GOT3 (cell line): ENCODE results near the gene RAD52.
"Not testable (repeated sequence)": the region's sequence is repeated elsewhere in the genome, so short reads cannot be mapped to it uniquely, and the experiment has no call there.

Experiments used
- DNase-seq: peaks from one replicate; lab custom pipeline; 2025; ENCODE audit warnings: mixed read lengths; lab: John Stamatoyannopoulos, UW

Gene RAD52

DNA sequence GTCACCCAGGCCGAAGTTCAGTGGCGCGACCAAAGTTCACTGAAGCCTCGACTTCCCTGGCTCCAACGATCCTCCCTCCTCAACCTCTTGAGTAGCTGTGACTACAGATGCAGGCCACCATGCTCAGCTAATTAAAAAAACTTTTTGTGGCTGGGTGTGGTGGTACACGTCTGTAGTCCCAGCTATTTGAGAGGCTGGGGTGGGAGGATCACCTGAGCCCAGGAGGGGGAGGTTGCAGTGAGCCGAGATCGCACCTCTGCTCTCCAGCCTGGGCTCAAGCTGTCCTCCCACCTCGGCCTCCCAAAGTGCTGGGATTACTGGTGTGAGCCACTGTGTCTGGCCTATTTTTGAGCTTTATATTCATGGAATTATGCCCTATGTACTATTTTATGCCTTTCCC, 18.1 kb upstream of the RAD52 start:
- DNase-seq, result no peak

GRCh38 chr12:966724-967123, 17.2 kb upstream of the RAD52 start:
- DNase-seq, result no peak

DNA sequence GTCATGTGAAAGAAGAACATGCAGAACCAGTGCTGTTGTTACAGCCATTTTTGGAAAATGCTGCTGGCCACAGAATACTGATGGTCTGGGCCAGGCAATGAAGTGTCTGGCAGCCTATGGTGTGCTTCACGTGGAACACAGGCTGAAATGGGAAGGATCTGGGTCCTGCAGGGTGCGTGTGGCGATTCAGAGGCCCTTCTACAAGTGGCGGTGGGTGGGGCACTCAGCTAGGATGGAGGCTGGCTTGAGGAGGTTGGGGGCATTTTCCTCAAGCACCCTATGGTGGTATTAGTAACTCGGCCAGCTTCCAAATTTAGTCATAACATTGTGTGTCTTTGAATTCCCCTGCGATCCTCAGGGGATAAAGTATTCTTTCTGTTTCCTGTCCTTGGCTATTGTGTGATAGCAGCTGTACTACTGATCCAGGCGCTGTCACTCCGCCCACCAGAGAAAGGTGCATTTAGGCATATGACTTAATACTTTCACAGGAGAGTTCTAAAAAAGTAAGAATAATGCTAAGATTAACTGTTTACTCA, 9.2 kb upstream of the RAD52 start:
- DNase-seq, result no peak

DNA sequence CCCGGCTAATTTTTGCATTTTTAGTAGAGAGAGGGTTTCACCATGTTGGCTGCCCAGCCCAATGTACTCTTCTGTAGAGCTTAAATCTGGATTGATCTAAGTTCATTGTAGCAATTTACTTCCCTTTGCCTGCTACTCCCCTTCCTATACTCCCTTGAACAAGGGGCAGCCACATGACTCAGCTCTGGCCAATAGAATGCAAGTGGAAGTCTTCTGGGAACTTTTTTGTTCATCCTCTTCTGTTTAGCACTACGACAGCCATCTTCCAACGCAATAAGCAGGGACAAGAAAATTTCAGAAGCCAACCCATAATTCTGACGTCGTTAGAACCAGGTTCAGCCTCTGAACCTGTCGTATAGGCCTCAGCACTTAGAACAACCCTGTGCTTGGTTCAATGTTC, 6.4 kb upstream of the RAD52 start:
- DNase-seq, result no peak

DNA sequence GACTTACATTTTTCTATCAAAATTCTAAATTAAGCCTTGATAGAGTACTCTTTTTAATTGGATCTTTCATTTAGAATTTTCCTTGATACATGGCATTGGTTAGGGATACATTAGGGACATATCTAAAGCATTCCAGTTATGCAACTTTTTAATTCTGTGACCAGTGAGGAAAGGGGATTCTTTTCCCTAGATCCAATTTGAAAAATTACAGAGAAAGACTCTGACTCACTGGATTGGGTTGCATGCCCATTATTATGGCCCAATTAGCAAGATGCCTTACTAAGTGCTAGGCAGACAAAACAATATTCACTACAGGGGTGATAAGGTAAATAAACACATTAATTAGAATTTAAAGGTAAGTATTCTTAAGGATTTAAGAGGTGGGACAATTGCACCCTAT, 5.2 kb upstream of the RAD52 start:
- DNase-seq, result no peak

DNA sequence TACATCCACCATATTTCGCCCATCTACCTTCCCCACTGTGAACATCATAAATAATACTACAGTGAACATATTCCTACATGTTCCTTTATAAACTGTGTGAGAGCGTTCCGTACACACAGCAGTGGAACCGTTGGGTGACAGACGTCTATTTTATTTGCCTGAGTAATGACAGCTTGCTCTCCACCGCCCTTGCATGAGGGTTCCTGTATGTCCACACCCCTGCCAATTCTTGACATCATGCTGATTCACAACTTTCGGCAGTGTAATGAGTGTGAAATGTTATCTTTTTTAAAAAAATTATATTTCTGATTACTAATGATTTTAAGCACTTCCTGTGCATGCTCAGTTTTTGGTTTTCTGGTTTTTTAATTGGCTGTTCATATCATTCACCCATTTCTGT, 4.3 kb upstream of the RAD52 start:
- DNase-seq, result no peak

- DNase-seq, result no peak
These were observed 1.7 kb upstream of the RAD52 start for GRCh38 chr12:951176-951575.

DNA sequence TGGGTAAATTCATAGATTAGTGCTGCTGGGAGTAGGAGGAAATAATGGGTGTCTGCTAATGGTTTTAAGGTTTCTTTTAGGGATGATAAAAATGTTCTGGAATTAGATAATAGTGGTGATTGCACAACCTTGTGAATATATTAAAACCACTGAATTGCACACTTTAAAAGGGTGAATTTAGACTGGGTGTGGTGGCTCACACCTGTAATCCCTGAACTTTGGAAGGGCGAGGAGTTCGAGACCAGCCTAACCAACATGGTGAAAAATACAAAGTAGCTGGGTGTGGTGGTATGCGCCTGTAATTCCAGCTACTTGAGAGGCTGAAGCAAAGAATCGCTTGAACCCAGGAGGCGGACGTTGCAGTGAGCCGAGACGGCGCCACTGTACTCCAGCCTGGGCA, 1.3 kb downstream of the RAD52 start:
- no peak for DNase-seq

DNA sequence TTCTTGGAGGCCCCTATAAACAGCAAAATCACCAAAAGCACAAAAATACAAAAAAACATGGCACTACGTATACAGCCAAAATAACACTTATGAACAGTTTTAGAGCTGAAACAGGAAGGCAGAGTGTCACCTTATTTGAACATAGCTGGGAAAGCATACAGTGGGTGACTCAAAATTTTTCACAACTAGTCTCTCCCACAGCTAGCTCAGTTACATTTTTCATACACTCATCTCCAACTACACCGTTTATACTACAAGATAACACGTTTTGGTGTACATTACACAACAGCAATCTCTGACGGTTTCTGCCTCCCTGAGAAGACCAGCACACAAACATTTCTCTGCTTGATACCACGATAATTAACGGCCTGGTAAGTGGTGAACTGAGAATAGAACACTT, 2.9 kb downstream of the RAD52 start:
- no peak for DNase-seq

DNA sequence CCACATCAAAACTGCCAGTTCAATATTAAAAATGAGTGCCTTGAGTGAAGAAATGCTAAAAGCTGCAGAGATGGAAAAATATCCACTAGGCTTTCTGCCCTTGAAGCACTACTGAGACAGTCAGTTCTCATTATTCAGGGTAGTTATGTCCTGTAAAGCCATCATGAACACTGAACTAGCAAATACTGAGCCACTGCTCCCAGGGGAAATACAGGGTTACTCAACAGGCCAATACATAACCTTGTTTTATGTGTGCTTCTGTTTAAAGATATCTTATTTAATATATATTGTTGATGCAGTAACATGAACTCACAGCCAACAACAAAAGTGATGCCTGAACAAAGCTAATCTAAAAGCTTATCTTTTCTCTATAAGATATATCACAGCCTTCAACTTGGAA, 3.3 kb downstream of the RAD52 start:
- DNase-seq, result no peak

- no peak for DNase-seq
These were observed 5.3 kb downstream of the RAD52 start for GRCh38 chr12:944211-944610.

- no peak for DNase-seq
These were observed 6.4 kb downstream of the RAD52 start for GRCh38 chr12:943051-943450.

GRCh38 chr12:938810-939209, 10.7 kb downstream of the RAD52 start:
- DNase-seq, result no peak

DNA sequence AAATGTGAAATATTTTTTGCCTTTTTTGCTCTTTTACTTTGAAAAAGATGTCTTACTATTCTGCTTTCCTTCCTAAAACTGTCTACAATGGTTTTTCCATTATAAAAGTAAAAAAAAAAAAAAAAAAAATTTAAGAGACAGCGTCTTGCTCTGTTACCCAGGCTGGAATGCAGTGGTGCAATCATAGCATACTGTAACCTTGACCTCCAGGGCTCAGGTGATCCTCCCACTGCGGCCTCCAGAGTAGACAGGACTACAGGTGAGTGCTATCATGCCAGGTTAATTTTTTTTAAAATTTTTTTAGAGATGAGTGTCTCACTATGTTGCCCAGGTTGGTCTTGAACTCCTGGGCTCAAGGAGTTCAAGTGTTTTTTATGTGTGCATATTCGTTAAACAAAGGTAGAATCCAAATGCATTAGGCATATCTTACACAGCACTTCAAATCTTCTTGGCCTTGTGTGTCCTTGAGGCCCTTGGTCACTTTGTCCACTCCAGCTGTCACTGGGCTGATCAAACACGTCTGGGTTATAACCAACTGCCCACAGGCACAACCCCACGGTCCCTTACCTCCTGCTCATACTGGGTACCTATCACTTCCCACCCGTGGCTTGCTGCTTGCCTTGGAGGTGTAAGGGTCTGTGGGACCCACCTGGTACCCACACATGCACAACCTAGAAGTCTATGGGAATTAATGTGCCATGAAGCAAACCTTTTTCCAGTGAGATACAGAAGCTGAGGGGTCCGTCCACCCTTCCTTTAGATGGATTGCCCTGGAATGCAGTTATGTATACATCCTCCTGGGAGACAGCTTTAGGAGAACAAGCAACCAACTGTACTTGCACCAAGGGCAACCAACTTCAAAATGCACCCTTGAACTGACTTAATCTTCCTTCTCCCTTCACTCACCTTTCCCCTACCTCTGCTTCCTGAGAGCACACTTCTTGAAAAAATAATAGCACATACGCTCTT, 12.8 kb downstream of the RAD52 start:
- no peak for DNase-seq

DNA sequence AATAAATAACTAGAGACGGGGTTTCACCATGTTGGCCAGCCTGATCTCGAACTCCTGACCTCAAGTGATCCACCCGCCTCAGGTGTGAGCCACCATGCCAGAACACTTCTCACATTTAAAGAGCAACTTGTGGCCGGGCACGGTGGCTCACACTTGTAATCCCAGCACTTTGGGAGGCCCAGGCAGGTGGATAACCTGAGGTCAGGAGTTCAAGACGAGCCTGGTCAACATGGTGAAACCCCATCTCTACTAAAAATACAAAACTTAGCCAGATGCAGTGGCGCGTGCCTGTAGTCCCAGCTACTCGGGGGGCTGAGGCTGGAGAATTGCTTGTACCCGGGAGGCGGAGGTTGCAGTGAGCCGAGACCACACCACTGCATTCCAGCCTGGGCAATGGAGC, 13.6 kb downstream of the RAD52 start:
- DNase-seq, result not testable (repeated sequence)

- no peak for DNase-seq
These were observed 17.9 kb downstream of the RAD52 start for GRCh38 chr12:931591-931990.

DNA sequence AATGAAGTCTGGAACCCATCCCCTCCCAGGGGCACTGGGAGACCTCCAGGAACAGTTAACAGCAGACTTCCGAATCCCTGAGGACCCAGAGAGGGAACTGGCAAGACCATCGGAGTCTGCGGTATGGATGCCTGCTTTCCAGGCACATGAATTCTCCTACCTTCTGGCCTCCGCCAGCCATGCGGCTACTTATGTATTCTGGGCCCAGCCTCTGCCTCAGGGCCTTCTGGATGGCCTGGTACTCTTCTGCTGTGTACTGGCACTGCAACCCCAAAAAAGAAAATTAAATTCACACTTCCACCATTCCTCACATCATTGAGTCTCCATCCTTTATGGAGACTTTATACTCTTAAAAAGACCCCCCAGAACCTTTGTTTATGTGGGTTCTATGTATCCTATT, 18.4 kb downstream of the RAD52 start:
- no peak for DNase-seq

DNA sequence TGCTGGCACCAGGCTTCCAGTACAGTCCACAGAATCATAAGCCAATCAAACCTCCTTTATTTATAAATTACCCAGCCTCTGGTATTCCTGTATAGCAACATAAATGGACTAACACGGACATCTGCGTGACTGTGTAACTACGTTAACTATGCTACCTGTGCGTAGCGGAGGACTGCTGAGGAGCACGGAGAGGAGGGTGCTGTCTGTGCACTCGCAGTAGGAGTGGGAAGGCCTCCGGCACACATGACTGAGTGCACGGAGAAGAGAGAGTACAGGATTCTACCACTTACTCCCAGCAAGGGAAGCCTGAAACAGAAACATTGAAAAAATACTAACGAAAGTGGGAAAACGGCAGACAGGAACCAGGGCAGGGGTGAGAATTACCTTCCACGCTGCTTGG, 22.9 kb downstream of the RAD52 start:
- DNase-seq, result no peak

DNA sequence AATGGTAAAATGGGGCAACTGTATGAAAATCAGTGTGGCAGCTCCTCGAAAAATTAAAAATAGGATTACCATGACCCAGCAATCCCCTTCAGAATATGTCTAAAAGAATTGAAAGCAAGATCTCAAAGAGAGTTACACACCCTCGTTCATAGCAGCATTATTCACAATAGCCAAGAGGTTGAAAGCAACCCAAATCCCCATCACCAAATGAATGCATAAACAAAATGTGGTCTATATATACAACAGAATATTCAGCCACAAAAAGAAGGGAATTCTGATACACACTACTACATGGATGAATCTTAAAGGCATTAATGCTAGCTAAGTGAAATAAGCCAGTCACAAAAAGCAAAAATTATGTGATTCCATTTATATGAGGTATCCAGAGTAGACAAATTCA, 27.2 kb downstream of the RAD52 start:
- no peak for DNase-seq

DNA sequence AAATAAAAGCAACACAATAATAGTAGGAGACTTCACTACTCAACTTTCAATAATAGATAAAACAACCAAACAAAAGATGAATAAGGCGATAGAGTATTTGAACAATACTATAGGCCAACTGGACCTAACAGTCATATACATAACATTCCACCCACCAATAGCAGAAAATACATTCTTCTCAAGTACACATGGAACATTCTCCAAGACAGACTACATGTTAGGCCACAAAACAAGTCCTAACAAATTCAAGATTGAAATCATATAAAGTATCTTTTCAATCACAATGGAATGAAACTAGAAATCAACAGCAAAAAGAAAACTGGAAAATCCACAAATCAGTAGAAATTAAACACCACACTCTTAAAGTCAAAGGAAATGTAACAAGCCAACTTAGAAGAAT, 28.8 kb downstream of the RAD52 start:
- no peak for DNase-seq

- no peak for DNase-seq
These were observed 32.6 kb downstream of the RAD52 start for GRCh38 chr12:916712-917445.

DNA sequence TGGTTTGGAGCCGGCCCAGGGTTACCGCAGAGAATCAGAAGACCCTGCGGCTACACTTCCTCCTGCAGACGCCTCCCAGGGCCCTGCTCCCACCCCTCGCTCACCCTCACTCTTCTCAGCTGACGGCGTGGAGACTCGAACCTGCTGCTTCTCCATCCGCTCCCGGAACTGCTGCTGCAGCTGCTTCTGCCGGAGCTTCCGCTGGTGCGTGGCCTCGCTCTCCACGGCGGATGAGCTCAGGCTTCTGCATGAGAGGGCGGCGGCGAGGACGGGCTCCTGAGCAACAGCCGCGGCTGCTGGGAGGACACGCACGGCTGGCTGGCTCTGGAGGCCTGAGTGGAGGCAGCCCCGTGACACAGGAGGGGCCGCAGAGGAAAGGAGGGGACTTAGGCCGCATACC, 33.3 kb downstream of the RAD52 start:
- no peak for DNase-seq

DNA sequence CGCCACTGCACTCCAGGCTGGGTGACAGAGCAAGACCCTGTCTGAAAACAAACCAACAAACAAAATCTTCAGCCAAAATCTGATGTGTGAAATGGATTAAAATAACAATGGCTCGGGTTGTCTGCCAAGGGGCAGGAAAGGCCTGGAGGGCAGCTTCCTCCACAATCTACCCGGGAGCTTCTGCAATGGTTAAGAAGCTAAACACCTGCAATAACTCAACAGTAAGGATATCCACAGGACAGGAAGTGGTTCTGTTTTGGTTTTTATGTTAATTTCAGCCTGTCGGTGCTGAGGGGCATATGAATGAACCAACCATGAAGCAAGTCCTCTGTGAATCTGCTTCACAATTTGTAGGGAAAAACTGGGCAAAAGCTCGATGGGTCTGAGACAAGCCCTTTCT, 34.4 kb downstream of the RAD52 start:
- DNase-seq, result no peak
